NCI-H510A treated with DMSO at 0.1 percent for 48 hours (cell line): ENCODE results near the gene PLGLB1.
"Not testable (repeated sequence)": the region's sequence is repeated elsewhere in the genome, so short reads cannot be mapped to it uniquely, and the experiment has no call there.

Source experiments
- DNase-seq: peaks from one replicate; lab custom pipeline; 2025; lab: John Stamatoyannopoulos, UW

PLGLB1 gene

DNA sequence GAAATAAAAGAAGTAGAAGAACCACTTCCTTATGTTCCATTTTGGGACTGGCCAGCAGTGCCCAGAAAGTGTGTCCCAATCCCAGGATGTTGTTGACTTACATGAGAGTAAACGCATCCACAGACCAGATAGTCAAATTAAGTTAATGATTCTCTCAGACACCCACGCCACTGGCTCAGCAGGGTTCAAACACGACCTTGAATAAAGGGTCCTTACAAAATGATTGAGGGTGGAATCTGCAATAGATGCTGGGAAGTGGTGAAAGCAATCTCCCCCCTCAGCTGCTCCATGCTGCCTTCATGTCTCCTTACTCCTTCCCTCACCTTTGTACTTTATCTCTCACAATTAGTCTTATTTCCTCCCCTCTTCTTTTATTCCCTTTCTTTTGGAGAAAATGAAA is at the start of gene PLGLB1:
Gene PLGLB1, minus strand, starts transcription at position 101 of the 400 bp plus-strand sequence. Its CDS starts 61 bp downstream, at position 40.
- DNase-seq: not testable (repeated sequence)

DNA sequence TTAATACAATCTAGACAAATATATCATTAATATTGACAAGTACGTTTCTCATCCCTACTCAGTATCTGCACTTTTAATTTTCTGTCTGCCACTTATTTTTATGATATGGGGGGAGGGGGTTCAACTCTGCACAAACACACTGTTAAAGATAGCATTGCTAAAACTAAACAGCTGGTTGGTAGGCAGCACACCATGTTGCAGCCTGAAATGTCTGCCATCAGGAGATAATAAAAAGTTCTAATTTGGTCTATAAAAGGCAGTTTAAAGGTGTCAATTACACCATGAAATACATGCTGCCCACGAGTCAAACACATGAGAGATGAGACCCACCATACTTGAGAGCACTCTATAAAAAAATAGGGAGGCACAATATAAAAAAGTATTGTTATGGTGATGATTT is 42.7 kb upstream of the PLGLB1 start:
- DNase-seq: not testable (repeated sequence)

DNA sequence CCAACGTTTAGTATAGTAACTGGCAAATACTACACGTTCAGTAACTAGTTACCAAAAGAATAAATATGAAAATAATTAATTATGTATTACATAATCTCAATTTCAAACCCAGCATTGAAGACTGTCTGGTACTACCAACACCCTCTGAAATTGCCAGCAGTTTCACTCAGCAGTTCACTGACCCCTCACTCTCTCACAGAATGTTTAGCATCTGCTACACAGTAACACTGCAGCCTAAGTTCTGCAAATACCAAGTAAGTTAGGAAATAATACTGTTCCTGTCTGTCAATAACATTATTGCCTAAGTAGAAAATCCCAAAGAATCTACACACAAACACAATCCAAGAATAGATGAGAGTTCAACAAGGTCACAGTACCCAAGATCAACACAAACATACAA is 41.8 kb upstream of the PLGLB1 start:
- DNase-seq: not testable (repeated sequence)

DNA sequence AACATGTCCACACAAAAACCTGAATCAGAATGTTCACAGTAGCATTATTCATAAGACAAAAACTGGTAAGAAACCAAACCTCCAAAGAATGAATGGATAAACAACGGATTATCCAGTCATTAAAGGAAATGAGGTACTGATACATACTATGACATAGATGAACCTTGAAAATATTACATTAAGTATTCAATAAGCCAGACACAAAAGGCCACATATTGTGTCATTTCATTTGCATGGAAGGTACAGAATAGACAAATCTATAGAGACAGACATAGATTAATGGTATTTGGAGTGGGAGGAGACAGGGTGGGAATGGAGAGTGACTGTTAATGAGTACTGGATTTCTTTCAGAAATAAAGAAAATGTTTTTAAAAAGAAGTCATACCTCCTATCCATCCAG is 39.9 kb upstream of the PLGLB1 start:
- DNase-seq: not testable (repeated sequence)

DNA sequence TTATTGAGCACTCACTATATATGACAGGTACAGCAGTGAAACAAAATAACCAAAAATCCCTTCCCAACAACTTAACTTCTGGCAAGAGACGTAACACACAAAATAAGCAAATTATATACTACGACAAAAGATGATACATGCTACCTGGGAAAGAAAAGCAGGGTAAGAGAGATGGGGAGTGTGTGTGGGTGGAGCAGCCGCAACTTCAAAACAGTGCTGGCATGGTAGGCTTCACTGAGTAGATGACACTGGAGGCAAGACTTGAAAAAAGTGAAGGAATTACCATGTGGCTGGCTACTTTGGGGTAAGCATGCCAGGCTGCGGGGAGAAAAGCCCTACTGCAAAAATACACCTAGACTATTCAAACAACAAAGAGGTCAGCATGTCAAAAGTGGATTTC is 36.0 kb upstream of the PLGLB1 start:
- not testable (repeated sequence) for DNase-seq

DNA sequence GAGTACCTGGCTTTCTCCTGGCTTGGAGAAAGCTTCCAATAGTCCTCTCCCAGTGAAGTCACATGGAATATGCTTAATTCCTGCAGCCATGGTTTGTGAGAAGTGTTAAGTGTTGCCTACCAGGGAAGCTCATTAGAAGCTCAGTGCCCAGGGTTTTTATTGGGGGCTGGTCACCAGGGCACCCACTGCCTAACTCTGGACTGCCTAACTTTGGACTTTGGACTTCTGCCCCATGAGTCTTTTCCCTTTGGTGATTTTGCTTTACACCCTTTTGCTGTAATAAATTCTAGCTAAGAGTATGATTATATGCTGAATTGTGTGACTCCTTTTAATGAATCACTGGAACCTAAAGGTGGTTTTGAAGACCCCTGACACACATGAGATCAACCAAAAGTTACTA is 35.2 kb upstream of the PLGLB1 start:
- DNase-seq: not testable (repeated sequence)

DNA sequence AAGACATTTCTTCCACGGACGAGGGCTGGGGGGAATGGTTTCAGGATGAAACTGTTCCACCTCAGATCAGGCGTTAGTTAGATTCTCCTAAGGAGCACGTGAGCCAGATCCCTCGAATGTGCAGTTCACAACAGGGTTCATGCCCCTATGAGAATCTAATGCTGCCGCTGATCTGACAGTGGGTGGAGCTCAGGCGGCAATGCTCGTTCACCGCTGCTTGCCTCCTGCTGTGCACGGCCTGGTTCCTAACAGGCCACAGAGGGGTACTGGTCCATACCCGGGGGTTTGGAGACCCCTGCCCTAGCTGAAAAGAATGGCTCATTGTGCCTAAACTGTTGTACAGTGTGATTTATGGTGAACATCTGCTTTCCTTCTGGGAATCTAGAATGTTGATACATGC is 34.8 kb upstream of the PLGLB1 start:
- DNase-seq: not testable (repeated sequence)

DNA sequence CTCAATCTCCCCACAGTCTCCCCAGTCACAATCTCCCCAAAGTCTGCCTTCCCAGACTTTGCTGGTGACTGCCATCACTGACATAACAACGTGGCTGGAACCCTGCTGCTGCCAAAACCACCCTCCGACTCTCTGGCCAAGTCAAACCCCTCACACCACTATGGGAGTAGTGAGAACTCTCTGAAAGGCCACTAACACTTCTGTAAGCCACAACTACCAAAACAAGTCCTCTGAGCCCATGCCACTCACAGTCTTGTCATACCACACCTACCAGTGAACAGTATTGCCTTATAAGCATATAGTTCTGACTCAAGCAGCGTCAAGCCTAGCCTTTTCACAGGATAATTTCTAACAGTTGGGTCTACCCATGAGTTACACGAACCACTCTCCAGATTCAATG is 32.7 kb upstream of the PLGLB1 start:
- DNase-seq: not testable (repeated sequence)

DNA sequence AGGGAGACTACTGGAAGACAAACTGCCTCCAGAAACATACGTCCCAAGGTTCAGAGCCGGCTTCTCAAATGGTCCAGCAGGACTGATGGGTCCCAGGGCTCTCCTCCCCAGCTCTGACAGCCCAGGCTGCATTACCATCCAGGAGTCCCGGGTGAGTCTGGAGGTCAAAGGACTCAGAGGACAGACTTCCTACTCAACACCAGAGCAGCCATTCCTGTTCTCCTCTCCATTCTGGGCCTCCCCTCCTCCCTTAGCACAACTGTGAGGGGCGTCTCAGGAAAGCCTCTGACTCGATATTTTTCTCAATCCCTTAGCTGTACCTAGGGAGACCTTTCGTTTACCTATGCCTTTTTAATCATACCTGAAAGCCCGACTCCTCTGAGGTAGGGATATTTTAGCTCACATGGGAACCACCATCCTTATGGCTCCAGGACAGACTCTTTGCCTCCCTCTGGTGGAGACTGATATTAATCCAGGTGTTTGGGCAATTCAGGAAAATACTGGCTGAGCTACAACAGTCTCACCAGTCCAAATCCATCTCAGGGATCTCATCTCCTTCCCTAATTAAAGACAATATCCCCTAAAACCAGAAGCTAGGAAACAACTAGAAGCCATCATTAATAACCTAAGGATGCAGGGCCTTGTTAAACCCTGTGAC is 19.8 kb upstream of the PLGLB1 start:
- not testable (repeated sequence) for DNase-seq

DNA sequence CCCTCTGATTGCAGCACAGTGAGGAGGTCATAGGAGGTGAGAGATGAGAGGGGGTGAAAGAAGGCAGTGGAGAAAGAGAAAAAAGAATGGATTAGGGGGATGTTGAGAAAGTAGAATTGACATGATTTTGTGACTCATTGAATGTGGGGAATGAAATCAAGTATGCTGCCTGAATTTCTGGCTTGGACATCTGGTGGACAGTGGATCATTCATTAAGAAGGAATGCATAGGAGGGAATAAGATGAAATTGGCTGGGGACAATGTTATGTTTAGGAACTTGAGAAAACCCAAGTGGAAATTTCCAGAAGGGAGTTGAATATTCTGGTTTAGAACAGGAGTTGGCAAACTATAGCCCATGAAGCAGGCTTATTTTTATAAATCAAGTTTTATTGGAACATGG is 7.0 kb upstream of the PLGLB1 start:
- DNase-seq: not testable (repeated sequence)

DNA sequence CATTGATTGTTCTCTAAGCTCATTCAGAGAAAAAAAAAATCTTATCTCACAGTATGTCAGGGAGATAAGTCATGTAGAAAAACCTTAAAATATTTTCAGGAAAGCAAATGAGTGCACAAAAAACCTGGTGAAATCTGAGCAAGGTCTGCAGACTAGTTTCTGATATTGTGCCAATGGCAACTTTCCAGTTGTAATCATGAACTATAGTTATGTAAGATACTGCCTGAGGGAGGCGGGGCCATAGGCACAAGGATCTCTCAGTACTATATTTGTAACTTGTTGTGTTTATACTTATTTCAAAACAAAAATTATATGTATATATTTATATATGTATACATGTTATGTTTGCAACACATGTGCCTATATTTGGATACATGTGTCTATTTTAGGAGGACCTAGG is 5.2 kb upstream of the PLGLB1 start:
- not testable (repeated sequence) for DNase-seq

DNA sequence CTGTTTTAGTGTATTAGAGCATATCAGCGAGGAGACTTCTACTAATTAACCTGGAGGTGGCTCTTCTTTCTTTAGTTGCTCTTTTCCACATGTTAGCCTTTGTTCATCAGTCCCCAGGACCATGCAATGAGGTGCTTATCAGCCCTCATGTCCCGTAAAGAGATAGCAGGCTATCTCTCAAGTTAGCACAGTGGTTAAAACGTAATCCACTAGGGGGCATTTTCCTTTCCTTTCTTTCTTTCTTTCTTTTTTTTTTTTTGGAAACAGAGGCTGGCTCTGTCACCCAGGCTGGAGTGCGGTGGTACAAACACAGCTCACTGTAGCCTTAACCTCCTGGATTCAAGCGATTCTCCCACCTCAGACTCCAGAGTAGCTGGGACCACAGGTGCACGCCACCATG is 4.3 kb upstream of the PLGLB1 start:
- not testable (repeated sequence) for DNase-seq

DNA sequence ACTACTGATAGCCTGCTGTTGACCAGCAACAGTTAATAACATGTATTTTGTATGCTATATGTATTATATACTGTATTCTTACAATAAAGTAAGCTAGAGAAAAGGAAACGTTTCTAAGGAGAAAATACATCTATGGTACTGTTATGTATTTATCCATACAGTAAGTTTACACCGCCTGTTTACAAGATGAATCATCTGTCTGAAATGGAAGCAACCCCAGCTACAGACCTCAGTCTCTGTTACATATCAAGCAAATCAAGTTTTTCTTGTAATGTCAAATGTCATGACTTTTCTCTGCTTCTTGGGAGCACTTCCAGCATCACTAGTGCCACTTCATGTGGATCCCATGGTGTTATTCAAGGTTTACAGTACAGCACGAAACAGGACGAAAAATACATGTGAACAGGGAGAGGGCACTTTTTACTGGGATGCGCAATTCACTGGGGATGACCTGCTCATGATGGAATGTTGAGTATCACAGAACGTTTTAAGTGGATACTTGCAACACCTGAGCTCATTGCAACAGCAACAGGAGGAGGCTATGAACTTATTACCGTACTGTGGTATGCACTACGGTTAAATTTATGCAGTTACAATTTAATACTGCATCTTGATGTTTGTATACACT is 2.5 kb upstream of the PLGLB1 start:
- DNase-seq: not testable (repeated sequence)

DNA sequence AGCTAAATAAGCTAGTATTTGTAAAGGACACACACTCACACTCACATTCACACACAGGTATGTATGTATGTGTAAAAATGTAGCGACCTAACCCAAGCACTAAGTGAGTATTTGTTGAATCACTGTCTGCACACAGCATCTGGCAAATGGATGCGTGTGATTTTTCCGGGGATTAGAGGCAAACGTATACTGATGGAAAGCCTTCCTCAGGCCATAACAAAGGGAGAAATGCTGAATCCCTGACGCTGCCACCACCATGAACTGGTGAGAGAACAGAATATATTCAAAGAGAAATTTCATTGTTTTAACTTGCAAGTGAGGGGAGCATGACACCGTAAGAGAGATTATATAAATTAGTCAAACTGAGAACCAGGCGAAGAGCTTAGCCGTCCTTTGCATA is 601 bp downstream of the PLGLB1 start:
- DNase-seq: not testable (repeated sequence)

DNA sequence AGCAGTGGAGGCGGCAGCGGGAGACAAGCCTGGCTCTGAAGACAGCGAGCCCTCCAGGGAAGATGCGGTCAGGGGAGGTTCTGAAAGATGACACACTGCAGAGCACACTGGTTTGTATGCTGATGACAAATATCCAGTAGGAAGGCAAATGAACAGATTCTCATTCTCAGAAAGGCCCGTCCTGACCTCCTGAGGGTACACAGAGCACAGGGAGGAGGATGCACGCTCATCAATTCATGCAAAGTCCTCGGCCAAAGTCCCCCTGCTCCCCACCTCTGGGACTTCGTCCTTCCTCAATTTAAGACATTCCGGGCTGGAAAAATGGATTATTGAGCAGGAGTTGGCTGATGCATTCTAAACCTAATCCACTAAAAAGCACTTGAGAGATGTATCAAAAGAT is 2.6 kb downstream of the PLGLB1 start:
- not testable (repeated sequence) for DNase-seq

DNA sequence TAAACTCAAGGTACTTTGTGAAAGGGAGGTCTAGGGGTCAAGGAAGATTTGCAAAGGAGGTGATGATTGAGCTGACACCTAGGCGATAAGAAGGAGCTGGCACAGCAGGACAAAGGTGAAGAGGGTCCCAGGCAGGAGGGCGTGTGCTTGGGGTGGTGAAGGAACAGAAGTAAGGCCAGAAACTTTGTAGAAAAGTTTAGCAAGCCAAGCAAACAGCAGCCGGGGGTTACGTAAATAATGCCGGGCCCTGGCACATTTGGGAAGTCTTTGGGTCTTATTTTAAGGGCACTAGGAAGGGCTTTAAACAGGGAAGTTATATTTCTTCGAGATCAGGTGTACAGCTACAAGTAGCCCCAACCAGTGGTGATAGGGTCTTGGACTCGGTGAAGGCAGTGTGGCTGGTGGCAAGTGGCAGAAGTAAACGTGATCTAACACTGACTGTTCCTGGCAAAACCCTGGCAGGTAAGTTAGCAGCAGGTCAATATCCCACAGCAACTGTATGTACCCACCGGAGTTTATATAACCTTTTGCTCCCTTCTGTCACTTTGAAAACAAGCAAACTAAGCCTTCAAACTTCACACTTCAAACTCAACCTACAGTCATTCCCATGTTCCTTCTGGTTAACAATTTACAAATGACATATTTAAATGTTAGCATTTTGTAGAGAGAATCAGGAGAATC is 7.0 kb downstream of the PLGLB1 start:
- DNase-seq: not testable (repeated sequence)

DNA sequence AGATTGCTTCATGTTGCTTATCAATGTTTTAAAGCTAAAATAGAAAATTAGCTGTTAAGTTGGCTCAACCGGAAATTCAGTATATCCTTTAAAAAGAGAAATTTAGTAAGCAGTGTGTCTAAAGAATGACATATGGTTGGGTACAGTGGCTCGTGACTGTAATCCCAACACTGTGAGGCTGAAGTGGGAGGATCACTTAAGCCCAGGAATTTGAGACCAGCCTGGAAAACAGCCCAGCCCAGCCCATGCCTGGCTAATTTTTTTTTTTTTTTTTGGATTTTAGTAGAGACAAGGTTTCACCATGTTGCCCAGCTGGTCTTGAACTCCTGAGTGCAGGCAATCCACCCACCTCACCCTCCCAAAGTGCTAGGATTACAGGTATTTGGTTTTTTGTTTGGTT is 17.2 kb downstream of the PLGLB1 start:
- DNase-seq: not testable (repeated sequence)
